Neutrophil (primary cell): Measurements from ENCODE around the gene MYRF.

Experiments
- H3K27ac ChIP-seq: fragments of 200-600 bp; sonication (generic); 2 replicates; pipeline ENCODE4 v1.5.1; 2016; ENCODE audit warnings: mild to moderate bottlenecking, moderate library complexity
- H3K27me3 ChIP-seq: fragments of 200-600 bp; sonication (generic); 2 replicates; pipeline ENCODE4 v1.6.0; 2016; ENCODE audit warnings: mild to moderate bottlenecking
- H3K36me3 ChIP-seq: fragments of 200-600 bp; sonication (generic); 2 replicates; pipeline ENCODE4 v1.5.1; 2017
- H3K4me1 ChIP-seq, 2 experiments: fragments of 200-600 bp in 1 of 2; sonication (generic) in 1 of 2; 1 replicate in 1 of 2; 2 replicates in 1 of 2; pipeline versions ENCODE4 v1.5.1 to v1.6.1; 2013 to 2016; ENCODE audit warnings: low read depth in 1 of 2, low read length in 1 of 2, mild to moderate bottlenecking in 1 of 2, moderate library complexity in 1 of 2; ENCODE audit not compliant: control insufficient read depth in 1 of 2, insufficient read depth in 1 of 2
- H3K4me3 ChIP-seq, 2 experiments: fragments of 200-600 bp in 1 of 2; sonication (generic) in 1 of 2; 1 replicate in 1 of 2; 2 replicates in 1 of 2; pipeline ENCODE4 v1.5.1; 2013 to 2016; ENCODE audit warnings: low read depth in 1 of 2, low read length in 1 of 2, mild to moderate bottlenecking in 1 of 2, moderate library complexity in 1 of 2
- H3K9me3 ChIP-seq: fragments of 200-600 bp; sonication (generic); 2 replicates; pipeline ENCODE4 v1.5.1; 2016
- TF ChIP-seq, protein P1 (sequence below): fragments of 200-600 bp; sonication (generic); IDR thresholded peaks from 2 replicates; pipeline ENCODE4 v1.5.1; 2016; ENCODE audit warnings: antibody characterized with exemption

The MYRF gene

DNA sequence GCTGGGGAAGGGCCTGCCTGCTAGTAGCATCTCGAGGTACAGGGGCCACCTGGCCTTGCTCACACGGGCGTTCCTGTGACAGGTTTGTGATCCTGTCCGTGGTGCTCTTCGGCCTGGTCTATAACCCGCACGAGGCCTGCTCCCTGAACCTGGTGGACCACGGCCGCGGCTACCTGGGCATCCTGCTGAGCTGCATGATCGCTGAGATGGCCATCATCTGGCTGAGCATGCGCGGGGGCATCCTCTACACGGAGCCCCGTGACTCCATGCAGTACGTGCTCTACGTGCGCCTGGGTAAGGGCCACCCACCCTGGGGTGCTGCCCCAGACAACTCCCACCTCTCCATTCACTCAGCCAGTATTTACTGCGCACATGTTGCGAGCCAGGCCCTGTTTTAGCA, 31.8 kb upstream of the MYRF start:
- Histone ChIP-seq H3K27ac (no peak overlapping the region), H3K4me1 (no peaks in the 10 kb centered on the region), H3K36me3 (no peaks in the 10 kb centered on the region), H3K27me3 (no peaks in the 10 kb centered on the region), H3K9me3 (no peaks in the 10 kb centered on the region), H3K4me3 (no peak overlapping the region)
- TF ChIP-seq, protein P1, sequence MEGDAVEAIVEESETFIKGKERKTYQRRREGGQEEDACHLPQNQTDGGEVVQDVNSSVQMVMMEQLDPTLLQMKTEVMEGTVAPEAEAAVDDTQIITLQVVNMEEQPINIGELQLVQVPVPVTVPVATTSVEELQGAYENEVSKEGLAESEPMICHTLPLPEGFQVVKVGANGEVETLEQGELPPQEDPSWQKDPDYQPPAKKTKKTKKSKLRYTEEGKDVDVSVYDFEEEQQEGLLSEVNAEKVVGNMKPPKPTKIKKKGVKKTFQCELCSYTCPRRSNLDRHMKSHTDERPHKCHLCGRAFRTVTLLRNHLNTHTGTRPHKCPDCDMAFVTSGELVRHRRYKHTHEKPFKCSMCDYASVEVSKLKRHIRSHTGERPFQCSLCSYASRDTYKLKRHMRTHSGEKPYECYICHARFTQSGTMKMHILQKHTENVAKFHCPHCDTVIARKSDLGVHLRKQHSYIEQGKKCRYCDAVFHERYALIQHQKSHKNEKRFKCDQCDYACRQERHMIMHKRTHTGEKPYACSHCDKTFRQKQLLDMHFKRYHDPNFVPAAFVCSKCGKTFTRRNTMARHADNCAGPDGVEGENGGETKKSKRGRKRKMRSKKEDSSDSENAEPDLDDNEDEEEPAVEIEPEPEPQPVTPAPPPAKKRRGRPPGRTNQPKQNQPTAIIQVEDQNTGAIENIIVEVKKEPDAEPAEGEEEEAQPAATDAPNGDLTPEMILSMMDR, result no peak

DNA sequence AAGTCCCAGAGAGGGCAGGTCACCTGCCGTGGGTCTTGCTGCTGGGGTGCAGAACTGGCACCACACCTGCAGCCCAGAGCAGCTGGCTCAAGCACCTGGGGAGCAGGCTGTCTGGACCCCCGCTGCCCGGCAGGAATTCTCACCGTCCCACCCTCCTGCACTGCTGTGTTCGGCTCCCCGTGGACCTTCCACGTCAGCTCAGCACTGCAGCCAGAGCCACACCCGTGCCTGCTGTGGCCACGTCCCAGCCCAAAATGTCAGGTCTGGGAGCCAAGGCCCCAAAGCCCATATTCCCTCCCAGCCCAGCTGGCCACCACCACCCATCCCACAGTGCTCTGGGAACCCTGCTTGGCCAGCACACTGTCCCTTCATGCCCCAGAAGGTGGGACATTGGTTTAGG, 28.0 kb upstream of the MYRF start:
- H3K4me1 ChIP-seq, result no peaks in the 10 kb centered on the region
- H3K27ac ChIP-seq, result no peak overlapping the region
- no peaks in the 10 kb centered on the region for H3K27me3 ChIP-seq
- TF ChIP-seq, protein P1, result no peak
- no peak overlapping the region for H3K4me3 ChIP-seq
- H3K9me3 ChIP-seq, result no peaks in the 10 kb centered on the region
- no peaks in the 10 kb centered on the region for H3K36me3 ChIP-seq

DNA sequence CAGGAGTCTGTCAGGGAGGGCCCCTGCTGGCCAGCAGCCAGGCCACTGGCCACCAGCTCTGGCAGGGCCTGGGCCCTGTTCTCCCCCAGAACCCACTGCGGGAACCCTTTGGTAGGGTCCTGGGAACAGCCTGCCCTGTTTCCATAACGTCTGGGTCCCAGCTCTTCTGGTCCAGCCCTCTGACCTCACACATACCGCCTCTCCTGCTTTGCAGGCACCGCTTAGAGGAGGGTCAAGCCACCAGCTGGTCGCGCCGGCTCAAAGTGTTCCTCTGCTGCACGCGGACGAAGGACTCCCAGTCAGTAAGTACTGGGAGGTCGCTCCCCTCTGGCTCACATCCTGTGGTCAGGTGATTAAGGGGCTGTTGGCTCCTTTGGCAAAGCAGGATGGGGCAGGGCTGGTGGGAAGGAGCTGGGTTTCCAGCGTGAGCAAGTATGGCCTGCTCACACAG, 26.6 kb upstream of the MYRF start:
- Histone ChIP-seq H3K4me3 (no peak overlapping the region), H3K4me1 (no peaks in the 10 kb centered on the region), H3K27ac (no peak overlapping the region), H3K27me3 (no peaks in the 10 kb centered on the region), H3K9me3 (no peaks in the 10 kb centered on the region), H3K36me3 (no peaks in the 10 kb centered on the region)
- TF ChIP-seq, protein P1, result no peak

DNA sequence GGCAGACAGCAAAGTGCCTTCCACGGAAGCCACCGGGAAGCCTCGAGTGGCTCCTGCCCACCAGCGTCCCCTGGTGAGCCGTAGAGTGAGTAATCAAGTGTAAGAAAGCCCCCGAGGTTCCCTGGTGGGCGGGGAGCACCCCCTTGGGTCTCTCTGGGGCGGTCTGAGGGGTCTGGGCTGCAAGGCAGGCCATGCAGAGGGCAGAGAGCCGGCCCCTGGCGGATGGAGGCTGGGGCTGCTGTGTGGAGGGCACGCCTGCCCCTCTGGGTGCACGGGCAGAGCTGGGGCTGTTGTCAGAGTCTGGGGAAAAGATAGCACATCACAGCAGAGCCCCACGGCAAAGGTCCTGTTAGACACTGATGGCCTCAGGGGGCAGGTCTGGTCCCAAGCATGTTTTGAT, 25.7 kb upstream of the MYRF start:
- Histone ChIP-seq H3K36me3 (no peaks in the 10 kb centered on the region), H3K9me3 (no peaks in the 10 kb centered on the region), H3K27ac (no peak overlapping the region), H3K4me1 (no peaks in the 10 kb centered on the region), H3K4me3 (no peak overlapping the region), H3K27me3 (no peaks in the 10 kb centered on the region)
- TF ChIP-seq, protein P1, result no peak

DNA sequence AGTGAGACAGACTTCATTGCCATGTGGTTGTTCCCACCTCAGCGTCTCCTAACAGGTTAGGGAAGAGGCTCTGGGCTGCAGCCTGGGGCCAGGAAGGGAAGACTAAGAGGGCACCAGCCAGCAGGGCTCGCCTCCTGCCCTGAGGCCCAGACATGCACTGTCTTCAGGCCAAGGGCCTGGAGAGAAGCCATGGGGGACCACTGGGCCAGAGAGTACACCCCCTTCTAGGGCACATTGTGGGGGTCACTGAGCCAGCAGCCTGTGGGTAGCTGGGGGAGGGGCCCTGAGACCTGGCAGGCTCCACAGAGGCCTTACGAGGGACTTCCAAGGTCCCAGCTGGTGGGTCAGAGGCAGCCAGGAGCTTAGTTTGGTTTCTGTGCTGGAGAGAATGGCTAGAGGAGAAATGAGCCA, 25.0 kb upstream of the MYRF start:
- no peak overlapping the region for H3K4me3 ChIP-seq
- TF ChIP-seq, protein P1, result no peak
- no peaks in the 10 kb centered on the region for H3K4me1 ChIP-seq
- H3K9me3 ChIP-seq, result no peaks in the 10 kb centered on the region
- no peaks in the 10 kb centered on the region for H3K36me3 ChIP-seq
- no peak overlapping the region for H3K27ac ChIP-seq
- no peaks in the 10 kb centered on the region for H3K27me3 ChIP-seq
